ENCODE data around the gene CNGA3. TPM values are rescaled to one million over a fixed set of nuclear protein-coding genes. Genes with fewer than 3 reads are reported as not detected.

CNGA3 gene
- total RNA-seq, 3 donors from 2014 or later (not counting 1 experiment from before 2014, with no cell fraction given): not detected

DNA sequence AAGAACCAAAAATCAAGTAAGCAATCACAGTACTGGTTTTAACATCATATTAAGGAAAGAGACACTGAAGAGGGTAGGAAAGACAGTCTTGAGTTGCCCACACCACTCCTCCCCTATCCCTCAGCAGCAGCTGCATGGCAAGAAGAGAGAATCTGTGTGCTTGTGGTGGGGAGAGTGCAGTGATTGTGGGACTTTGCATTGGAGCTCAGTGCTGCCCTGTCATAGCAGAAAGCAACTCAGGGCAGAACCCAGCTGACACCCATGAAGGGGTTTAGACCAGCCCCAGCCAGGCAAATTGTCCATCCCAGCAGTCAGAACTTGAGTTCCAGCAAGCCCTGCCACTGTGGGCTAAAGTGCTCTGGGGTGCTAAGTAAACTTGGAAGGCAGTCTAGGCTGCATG is 57.6 kb downstream of the CNGA3 start:
- no peaks in the 10 kb centered on the region for H3K4me1 Mint-ChIP-seq
- intact Hi-C loops (cut with micrococcal nuclease): no loop called here
- DNase-seq: no peak
- TF ChIP-seq, protein P1, sequence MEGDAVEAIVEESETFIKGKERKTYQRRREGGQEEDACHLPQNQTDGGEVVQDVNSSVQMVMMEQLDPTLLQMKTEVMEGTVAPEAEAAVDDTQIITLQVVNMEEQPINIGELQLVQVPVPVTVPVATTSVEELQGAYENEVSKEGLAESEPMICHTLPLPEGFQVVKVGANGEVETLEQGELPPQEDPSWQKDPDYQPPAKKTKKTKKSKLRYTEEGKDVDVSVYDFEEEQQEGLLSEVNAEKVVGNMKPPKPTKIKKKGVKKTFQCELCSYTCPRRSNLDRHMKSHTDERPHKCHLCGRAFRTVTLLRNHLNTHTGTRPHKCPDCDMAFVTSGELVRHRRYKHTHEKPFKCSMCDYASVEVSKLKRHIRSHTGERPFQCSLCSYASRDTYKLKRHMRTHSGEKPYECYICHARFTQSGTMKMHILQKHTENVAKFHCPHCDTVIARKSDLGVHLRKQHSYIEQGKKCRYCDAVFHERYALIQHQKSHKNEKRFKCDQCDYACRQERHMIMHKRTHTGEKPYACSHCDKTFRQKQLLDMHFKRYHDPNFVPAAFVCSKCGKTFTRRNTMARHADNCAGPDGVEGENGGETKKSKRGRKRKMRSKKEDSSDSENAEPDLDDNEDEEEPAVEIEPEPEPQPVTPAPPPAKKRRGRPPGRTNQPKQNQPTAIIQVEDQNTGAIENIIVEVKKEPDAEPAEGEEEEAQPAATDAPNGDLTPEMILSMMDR (IDR thresholded peaks at IDR 0.05): no peak
- no peaks in the 10 kb centered on the region for H3K36me3 Mint-ChIP-seq
- no peak for ATAC-seq
- H3K27me3 Mint-ChIP-seq (ENCODE audit: low read depth in 2 of 2): peaks cover 25 to 38% of the 10 kb centered on the region in 2 donors
- H3K9me3 Mint-ChIP-seq: no peaks in the 10 kb centered on the region
- Histone ChIP-seq H3K27me3 (ENCODE audit: control insufficient read depth, insufficient read depth, low read length) (no peaks in the 10 kb centered on the region), H3K27ac (ENCODE audit: low read length) (no peak overlapping the region), H3K4me1 (ENCODE audit: control insufficient read depth, insufficient read depth, low read length) (no peaks in the 10 kb centered on the region), H3K4me3 (ENCODE audit: low read length) (no peak overlapping the region), H3K36me3 (ENCODE audit: control insufficient read depth, insufficient read depth, low read length) (no peaks in the 10 kb centered on the region), H3K9me3 (ENCODE audit: control insufficient read depth, insufficient read depth, low read length) (no peaks in the 10 kb centered on the region)
- no peak overlapping the region for H3K4me3 Mint-ChIP-seq
- no peak overlapping the region for H3K27ac Mint-ChIP-seq

DNA sequence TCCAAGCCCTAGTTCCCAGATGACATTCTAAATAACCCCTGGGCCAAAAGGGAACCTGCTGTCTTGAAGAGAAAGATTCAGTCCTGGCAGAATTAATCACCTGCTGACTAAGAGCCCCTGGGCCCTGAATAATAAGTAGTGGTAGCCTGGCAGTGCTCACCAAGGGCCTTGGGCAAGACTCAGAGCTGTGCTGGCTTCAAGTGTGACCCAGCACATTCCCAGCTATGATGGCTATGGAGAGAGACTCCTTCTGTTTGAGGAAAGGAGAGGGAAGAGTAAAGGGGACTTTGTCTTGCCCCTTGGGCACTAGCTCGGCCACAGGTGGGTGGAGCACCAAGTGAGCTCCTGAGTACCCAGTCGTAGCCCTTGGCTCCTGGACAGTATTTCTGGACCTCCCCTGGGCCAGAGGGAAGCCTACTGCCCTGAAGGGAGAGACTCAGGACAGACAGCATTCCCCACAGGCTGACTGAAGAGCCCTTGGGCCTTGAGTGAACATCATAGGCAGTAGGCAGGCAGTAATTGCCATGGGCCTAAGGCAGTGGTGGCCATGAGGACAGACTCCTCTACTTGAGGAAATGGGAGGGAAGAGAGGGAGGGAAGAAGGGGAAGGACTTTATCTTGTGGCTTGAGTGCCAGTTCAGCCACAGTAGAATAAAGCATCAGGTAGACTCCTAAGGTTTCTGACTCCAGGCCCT is 58.4 kb downstream of the CNGA3 start:
- Mint-ChIP-seq H3K4me3 (no peak overlapping the region), H3K9me3 (no peaks in the 10 kb centered on the region), H3K27ac (no peak overlapping the region), H3K4me1 (no peaks in the 10 kb centered on the region), H3K36me3 (no peaks in the 10 kb centered on the region), H3K27me3 (ENCODE audit: low read depth in 2 of 2) (peaks cover 17 to 30% of the 10 kb centered on the region in 2 donors)
- Histone ChIP-seq H3K9me3 (ENCODE audit: control insufficient read depth, insufficient read depth, low read length) (no peaks in the 10 kb centered on the region), H3K4me3 (ENCODE audit: low read length) (no peak overlapping the region), H3K4me1 (ENCODE audit: control insufficient read depth, insufficient read depth, low read length) (no peaks in the 10 kb centered on the region), H3K36me3 (ENCODE audit: control insufficient read depth, insufficient read depth, low read length) (no peaks in the 10 kb centered on the region), H3K27ac (ENCODE audit: low read length) (no peak overlapping the region), H3K27me3 (ENCODE audit: control insufficient read depth, insufficient read depth, low read length) (no peaks in the 10 kb centered on the region)
- WGBS (ENCODE audit: insufficient coverage): 85% methylated on average over 2 of the region's 2 CpGs
- intact Hi-C loops (cut with micrococcal nuclease): no loop called here
- no peak for DNase-seq
- TF ChIP-seq, protein P1 (IDR thresholded peaks at IDR 0.05): no peak
- ATAC-seq: no peak

- no peaks in the 10 kb centered on the region for H3K36me3 ChIP-seq (ENCODE audit: control insufficient read depth, insufficient read depth, low read length)
- no peak for DNase-seq
- Mint-ChIP-seq H3K27me3 (ENCODE audit: low read depth in 2 of 2) (peaks cover 16 to 24% of the 10 kb centered on the region in 2 donors), H3K9me3 (no peaks in the 10 kb centered on the region), H3K36me3 (no peaks in the 10 kb centered on the region), H3K27ac (no peak overlapping the region), H3K4me3 (no peak overlapping the region), H3K4me1 (no peaks in the 10 kb centered on the region)
- no peaks in the 10 kb centered on the region for H3K4me1 ChIP-seq (ENCODE audit: control insufficient read depth, insufficient read depth, low read length)
- no peaks in the 10 kb centered on the region for H3K9me3 ChIP-seq (ENCODE audit: control insufficient read depth, insufficient read depth, low read length)
- no peak overlapping the region for H3K27ac ChIP-seq (ENCODE audit: low read length)
- intact Hi-C loops (cut with micrococcal nuclease): no loop called here
- TF ChIP-seq, protein P1 (IDR thresholded peaks at IDR 0.05): no peak
- 82% methylated on average over 2 of the region's 2 CpGs for WGBS (ENCODE audit: insufficient coverage)
- no peak overlapping the region for H3K4me3 ChIP-seq (ENCODE audit: low read length)
- ATAC-seq: no peak
- no peaks in the 10 kb centered on the region for H3K27me3 ChIP-seq (ENCODE audit: control insufficient read depth, insufficient read depth, low read length)
Observed at GRCh38 chr2:98405301-98405700, 59.0 kb downstream of the CNGA3 start.

- TF ChIP-seq, protein P1 (IDR thresholded peaks at IDR 0.05): no peak
- no peak for DNase-seq
- Histone ChIP-seq H3K27ac (ENCODE audit: low read length) (no peak overlapping the region), H3K4me3 (ENCODE audit: low read length) (no peak overlapping the region), H3K9me3 (ENCODE audit: control insufficient read depth, insufficient read depth, low read length) (no peaks in the 10 kb centered on the region), H3K4me1 (ENCODE audit: control insufficient read depth, insufficient read depth, low read length) (no peaks in the 10 kb centered on the region), H3K27me3 (ENCODE audit: control insufficient read depth, insufficient read depth, low read length) (no peaks in the 10 kb centered on the region), H3K36me3 (ENCODE audit: control insufficient read depth, insufficient read depth, low read length) (no peaks in the 10 kb centered on the region)
- H3K27ac Mint-ChIP-seq: no peak overlapping the region
- no peak for ATAC-seq
- H3K27me3 Mint-ChIP-seq (ENCODE audit: low read depth in 2 of 2): peaks cover 0 to 3% of the 10 kb centered on the region in 2 donors
- H3K9me3 Mint-ChIP-seq: no peaks in the 10 kb centered on the region
- no peak overlapping the region for H3K4me3 Mint-ChIP-seq
- intact Hi-C loops (cut with micrococcal nuclease): no loop called here
- peaks cover 0 to 5% of the 10 kb centered on the region in 2 donors for H3K4me1 Mint-ChIP-seq
- H3K36me3 Mint-ChIP-seq: no peaks in the 10 kb centered on the region
- 85% methylated on average over 5 of the region's 5 CpGs for WGBS (ENCODE audit: insufficient coverage)
Observed at GRCh38 chr2:98408155-98408554, 61.9 kb downstream of the CNGA3 start.

Data from natural killer cell (primary cell).